Panc1 (cell line): ENCODE measurements around the gene HDLBP. TPM values are rescaled to one million over a fixed set of nuclear protein-coding genes. Genes with fewer than 3 reads are reported as not detected.

Experiments
- ATAC-seq: fragments of 200-7000 bp; cut with Tn5 transposase; 2 replicates; pipeline ENCODE4 v1.9.1; 2020; ENCODE audit warnings: mild to moderate bottlenecking, moderate library complexity
- BruUV-seq: library from RNA; stranded (reverse); fragments of 400-500 nt; replicated peaks from 2 replicates; lab custom pipeline; 2021; lab: Mats Ljungman, UMichigan
- CTCF ChIA-PET: fragments of 300-600 bp; sonication (Branson Sonifier 250); formaldehyde crosslinking; loops from one replicate; lab custom pipeline; 2022; ENCODE audit warnings: antibody characterized with exemption; lab: Charles Lee
- POLR2A ChIA-PET: fragments of 300-600 bp; sonication (Branson Sonifier 250); formaldehyde crosslinking; loops from one replicate; lab custom pipeline; 2022; ENCODE audit warnings: antibody characterized with exemption; lab: Charles Lee
- DNase-seq: peaks from one replicate; pipeline ENCODE4 v3.0.0-alpha.2; 2010; ENCODE audit warnings: low read depth, low spot score
- H3K27ac ChIP-seq: 2 replicates; pipeline ENCODE4 v1.5.1; 2011; ENCODE audit warnings: mild to moderate bottlenecking, low read length, inconsistent platforms
- H3K27me3 ChIP-seq: fragments of 200-500 bp; sonication (Bioruptor generic); 2 replicates; pipeline ENCODE4 v1.6.0; 2014; ENCODE audit warnings: low read length, inconsistent platforms; ENCODE audit not compliant: control insufficient read depth, insufficient read depth
- H3K36me3 ChIP-seq: fragments of 200-500 bp; sonication (Bioruptor generic); 2 replicates; pipeline ENCODE4 v1.5.1; 2014; ENCODE audit warnings: inconsistent platforms, mild to moderate bottlenecking, low read length, moderate library complexity; ENCODE audit not compliant: control insufficient read depth, insufficient read depth
- H3K4me1 ChIP-seq: 2 replicates; pipeline ENCODE4 v1.5.1; 2011; ENCODE audit warnings: inconsistent platforms, mild to moderate bottlenecking, low read length, moderate library complexity; ENCODE audit not compliant: control insufficient read depth, insufficient read depth
- H3K4me3 ChIP-seq, 2 experiments: 2 replicates each; pipeline ENCODE4 v1.5.1; 2011 to 2012; ENCODE audit warnings: low read depth in 2 of 2, low read length in 2 of 2, mild to moderate bottlenecking in 2 of 2, inconsistent platforms in 1 of 2, moderate library complexity in 1 of 2
- H3K9me3 ChIP-seq: fragments of 200-500 bp; sonication (Bioruptor generic); 2 replicates; pipeline ENCODE4 v1.5.1; 2014; ENCODE audit warnings: low read depth, mild to moderate bottlenecking, inconsistent platforms, low read length, moderate library complexity; ENCODE audit not compliant: control insufficient read depth, insufficient read depth
- CTCF ChIP-seq: fragments of 450-650 bp; IDR thresholded peaks from 2 replicates; pipeline ENCODE4 v1.5.1; 2017; ENCODE audit warnings: mild to moderate bottlenecking
- POLR2AphosphoS5 ChIP-seq: IDR thresholded peaks from 2 replicates; pipeline ENCODE4 v1.6.1; 2012; ENCODE audit warnings: mild to moderate bottlenecking, low read depth, low read length, moderate library complexity
- REST ChIP-seq, 2 experiments: IDR thresholded peaks; 2 replicates each; pipeline ENCODE4 v1.6.1; 2011 to 2012; ENCODE audit warnings: low read depth in 2 of 2, control low read depth in 1 of 2, low read length in 1 of 2, mild to moderate bottlenecking in 1 of 2, moderate library complexity in 1 of 2; ENCODE audit not compliant: insufficient read depth in 1 of 2
- SIN3A ChIP-seq: IDR thresholded peaks from 2 replicates; pipeline ENCODE4 v1.6.1; 2012; ENCODE audit warnings: low read depth, mild to moderate bottlenecking, low read length, moderate library complexity, borderline replicate concordance; ENCODE audit not compliant: insufficient read depth
- TCF7L2 ChIP-seq: IDR thresholded peaks from 2 replicates; pipeline ENCODE4 v1.6.1; 2011; ENCODE audit warnings: mild to moderate bottlenecking, low read depth, low read length, inconsistent platforms
- in situ Hi-C: cut with HindIII; loops from 2 replicates; pipeline ENCODE4 v1.10.0; 2016; ENCODE audit warnings: low sequenced_read_pairs, low pct_unique_long_range_greater_than_20kb
- intact Hi-C: fragments of 100-400 bp; cut with micrococcal nuclease; formaldehyde crosslinking; loops from one replicate; pipeline ENCODE4 v1.10.0; 2022; ENCODE audit not compliant: unreplicated experiment
- total RNA-seq: library from RNA; stranded (reverse); gene quantifications from one replicate; pipeline ENCODE4 v1.2.1, GENCODE V29; 2021; ENCODE audit not compliant: unreplicated experiment

HDLBP gene
- total RNA-seq, 1 experiment from 2014 or later: 656 TPM

DNA sequence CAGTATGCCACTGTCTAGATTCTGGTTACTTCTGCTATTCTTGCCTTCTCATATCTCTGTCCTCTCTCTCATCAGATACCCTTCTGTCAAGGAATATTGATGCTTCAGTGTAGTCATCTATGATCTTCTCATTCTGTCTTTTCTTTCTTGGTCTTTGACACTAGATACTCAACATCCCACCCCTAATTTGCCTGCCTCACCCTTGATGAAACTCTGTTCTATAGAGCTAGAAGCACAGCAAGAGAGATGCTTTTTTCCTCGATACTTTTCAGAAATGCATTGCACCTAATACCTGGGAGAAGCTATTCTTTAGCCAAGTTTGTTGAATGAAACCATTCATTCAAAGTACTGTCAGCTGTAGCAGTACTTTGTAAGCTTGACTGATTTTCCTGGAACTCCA lies 9.8 kb upstream of the HDLBP start:
- no peak for TF ChIP-seq REST (IDR thresholded peaks at IDR 0.05; ENCODE audit: insufficient read depth in 1 of 2, low read depth in 2 of 2, low read length in 1 of 2)
- no peak for TF ChIP-seq POLR2AphosphoS5
- TF ChIP-seq TCF7L2: no peak
- ChIA-PET CTCF (no interaction called here), POLR2A (no interaction called here)
- Histone ChIP-seq H3K4me1 (peaks cover 16% of the 10 kb centered on the region), H3K27ac (no peak overlapping the region), H3K9me3 (no peaks in the 10 kb centered on the region), H3K4me3 (no peak overlapping the region), H3K27me3 (no peaks in the 10 kb centered on the region), H3K36me3 (peaks cover 17% of the 10 kb centered on the region)
- in situ Hi-C loops: no loop called here
- BruUV-seq: no TSS peak
- DNase-seq (no peak), ATAC-seq (no peak)
- intact Hi-C loops: no loop called here

DNA sequence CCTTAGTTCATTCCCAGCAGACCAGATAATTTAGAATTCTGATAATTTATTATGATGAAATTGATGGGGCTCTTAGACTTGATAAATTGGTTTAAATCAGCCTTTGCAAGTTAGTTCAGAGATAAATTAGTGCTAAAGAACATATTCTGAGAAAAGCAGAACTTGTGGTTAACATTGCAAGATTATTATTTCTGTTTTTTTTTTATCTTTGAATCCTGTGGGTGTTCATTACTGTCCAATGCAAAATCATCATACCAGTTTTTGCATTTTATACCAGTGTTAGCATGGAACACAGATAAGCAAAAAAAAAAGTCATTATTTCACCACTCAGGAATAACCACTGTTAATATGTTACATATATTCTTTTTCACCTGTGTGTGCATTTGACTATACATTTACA lies 9.3 kb upstream of the HDLBP start:
- intact Hi-C loops (no loop called here), in situ Hi-C loops (no loop called here)
- no peak overlapping the region for H3K27ac ChIP-seq
- POLR2A ChIA-PET: no interaction called here
- no peaks in the 10 kb centered on the region for H3K27me3 ChIP-seq
- H3K4me1 ChIP-seq: peaks cover 20% of the 10 kb centered on the region
- H3K9me3 ChIP-seq: no peaks in the 10 kb centered on the region
- DNase-seq (no peak), ATAC-seq (no peak)
- no peak for TF ChIP-seq POLR2AphosphoS5
- no peak for TF ChIP-seq CTCF
- no peak for TF ChIP-seq REST (IDR thresholded peaks at IDR 0.05; ENCODE audit: insufficient read depth in 1 of 2, low read depth in 2 of 2, low read length in 1 of 2)
- TF ChIP-seq TCF7L2: no peak
- no peak for TF ChIP-seq SIN3A
- CTCF ChIA-PET: interaction anchor here (0.7 kb wide), 1 partner anchor 9 kb away, joined by 7 read pairs; no protein-coding TSS in a partner anchor
- no peak overlapping the region for H3K4me3 ChIP-seq
- BruUV-seq: no TSS peak
- H3K36me3 ChIP-seq: peaks cover 17% of the 10 kb centered on the region
